ENCODE data around the gene MMP20.

MMP20 gene

DNA sequence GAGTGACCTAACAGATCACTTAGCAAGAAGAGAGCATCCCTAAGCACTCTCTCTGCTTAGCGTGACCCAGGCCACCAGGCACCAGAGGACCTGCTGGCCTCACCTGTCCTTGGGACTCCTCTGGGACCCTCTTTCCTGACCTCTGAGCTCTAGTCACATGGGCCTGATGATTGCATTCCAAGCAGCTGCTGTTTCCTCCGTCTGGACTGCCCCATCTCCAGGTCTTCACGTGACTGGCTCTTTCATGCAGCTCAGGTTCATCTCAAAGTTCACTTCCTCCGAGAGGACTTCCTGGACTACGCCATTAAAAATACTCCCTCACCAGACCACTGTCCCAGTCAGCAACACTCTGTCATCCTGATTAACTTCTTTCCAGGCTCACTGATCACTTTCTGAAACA is 2.9 kb downstream of the MMP20 start:
- DNase-seq: no peak

DNA sequence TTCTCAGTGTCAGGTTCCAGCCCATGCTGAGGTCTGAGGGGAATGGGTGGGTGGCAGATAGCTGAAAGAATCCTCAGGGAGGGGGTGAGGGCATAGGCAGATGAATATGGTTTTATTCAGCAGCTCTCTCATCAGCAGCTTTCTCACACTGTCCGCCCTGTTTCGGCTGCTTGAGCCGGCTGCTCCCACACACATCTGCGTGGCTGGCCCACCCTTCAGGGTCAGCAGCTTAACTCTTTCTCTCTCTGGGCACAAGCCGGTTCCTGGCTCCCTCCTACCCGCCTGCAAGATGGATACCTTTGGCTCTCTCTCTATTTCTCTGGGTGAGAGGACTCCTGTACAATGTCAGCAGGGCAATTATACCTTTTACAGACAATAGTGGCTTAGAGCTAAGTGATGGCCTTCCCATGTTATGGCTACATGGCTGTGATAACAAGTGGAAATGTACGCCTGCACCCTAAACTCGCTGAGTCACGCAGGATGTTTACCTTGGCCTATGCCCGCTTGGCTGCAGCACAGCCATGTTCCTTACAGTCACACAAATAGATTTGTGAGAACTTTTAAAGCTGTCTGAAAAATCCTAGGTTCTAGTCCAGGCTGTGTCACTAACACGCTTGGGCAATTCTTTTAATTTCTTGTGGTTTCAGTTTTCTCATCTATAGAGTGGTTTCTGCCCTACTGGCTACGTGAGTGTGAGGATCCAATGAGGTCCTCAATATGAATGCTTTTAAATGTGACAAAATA is 4.1 kb downstream of the MMP20 start:
- DNase-seq: no peak

DNA sequence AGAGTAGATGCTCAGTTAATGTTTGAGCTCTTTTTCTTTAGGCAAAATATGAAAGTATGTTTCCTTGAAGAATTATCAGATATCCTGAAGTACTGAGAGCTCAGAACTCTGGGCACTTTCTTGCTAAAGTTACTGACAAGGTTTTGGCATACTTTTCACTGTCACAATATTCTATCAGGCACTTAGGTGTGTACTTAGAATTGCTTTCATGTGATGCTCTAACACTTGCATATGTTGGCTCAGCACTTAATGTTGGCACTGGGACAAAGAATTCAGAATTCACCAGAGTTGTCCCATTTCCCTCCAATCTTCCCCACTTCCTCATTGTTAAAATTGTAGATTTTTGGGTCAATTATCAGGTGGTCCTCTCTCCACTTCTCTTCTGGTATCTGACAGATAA is 5.0 kb downstream of the MMP20 start:
- no peak for DNase-seq

DNA sequence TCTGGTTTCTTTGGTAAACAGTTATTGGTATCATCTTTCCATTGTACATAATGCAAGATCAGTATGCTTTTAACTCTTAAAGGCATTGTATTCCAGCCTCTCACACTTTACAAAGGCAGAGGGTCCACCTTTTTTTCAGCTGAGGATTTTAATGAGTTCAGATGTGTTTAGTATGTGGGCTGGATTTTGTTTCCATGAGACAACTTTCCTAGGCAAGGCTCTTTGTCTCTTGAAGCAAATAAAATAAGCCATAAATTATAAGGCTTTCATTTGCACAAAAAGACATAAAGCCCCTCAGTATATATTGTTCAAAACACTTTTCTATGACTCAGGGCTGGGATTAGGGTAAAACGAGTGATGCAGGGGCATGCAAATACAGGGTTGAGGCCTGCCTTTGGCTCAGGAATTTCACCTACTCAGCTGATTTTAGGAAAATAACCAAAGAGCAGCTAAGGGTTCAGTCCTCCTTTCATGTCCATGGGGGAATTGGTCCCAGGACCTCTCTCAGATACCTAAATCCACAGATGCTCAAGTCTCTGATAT is 7.6 kb downstream of the MMP20 start:
- DNase-seq: no peak

DNA sequence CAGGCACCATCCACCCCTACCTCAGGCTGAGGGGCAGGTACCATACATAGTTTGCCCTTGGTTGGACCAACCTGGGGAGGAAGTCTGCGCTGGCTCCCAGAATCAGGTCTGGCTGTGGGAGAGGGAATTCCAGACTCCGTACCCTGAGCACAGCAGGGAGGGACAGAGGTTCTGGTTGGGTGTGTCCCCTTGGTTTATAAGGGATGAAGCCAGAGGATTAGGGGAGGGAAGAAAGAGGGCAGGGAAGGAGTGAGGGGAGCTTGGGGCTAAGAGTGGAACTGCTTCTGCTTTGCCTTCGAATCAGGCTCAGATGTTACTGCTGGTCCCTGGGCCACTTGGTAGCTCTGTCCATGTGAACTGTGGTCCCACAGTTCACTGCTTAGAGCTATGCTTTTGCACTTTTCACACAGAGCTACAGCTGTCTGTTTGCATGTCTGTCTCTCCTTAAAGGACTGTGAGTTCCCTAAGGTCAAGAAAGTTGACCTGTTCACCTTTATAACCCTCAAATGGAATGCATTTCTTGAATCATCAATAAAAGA is 9.2 kb downstream of the MMP20 start:
- no peak for DNase-seq

DNA sequence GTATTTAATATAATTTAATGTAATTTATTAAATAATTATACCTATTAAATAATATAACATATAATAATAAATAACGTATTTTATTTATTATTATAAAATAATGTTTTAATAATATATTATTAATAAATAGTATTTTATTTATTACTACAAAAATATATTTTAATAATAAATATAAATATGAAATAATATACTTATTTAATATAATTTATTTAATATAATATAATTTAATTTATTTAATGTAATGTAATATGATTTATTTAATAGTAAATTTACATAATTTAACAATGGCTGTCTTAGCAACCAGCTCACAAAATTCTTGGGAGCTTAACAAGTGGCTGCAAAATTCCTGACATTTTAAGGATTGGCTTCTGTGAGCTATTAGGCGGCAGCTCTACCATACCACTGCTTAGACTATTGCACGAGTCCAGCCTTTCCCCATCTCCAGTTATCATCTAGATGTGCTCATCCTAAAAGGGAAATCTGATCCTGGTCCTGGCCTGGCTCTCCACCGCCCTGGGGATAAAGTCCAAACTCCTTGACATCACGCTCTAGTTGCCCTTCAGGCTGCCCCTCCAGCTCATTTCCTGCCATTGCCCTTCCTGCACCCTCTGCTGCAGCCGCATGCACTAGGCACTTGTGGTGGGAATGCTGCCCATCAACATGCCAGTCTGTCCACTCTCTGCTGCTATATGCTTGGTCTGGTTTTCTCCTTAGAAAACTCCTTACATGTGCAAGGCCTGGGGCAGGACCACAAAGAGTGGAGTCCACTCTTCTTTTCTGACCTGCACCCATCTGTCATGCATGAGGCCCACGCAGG is 9.8 kb downstream of the MMP20 start:
- DNase-seq: no peak

DNA sequence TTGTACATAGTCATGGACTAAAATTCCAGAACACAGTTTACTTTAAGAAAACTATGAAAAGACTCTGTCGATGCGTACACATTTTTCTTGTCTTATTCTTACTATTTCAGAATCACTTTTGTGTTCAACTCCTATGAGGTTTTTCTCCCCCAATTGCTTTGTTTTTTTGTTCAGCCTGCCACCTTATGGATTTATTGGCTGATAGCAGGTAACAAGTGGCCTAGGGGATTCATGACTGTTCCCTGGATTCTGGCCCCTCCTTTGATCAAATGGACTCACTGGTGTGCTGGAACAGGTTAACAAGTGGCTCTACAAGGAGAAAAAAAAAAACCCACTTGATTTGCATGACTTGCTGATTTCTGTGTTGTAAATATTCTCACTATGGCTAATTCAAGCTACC is 10.6 kb downstream of the MMP20 start:
- DNase-seq: no peak

DNA sequence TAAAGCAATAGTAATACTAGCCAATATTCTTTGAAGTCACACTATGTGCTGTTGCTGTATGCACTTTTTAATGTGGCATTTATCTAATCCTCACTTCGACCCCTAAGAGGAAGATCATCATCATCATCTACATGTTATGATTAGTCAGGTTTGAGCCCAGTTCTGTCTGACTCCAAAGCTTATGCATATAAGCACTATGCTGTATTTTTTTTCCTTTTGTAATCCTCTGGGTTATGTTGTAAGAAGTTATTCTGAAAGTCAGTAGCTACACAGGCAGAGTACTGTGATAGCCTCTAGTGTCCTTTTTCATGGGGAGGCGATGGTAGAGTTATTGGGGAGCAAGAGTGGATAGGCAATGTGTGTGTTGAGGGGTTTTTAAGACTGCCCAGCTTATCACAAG is 11.1 kb downstream of the MMP20 start:
- no peak for DNase-seq

DNA sequence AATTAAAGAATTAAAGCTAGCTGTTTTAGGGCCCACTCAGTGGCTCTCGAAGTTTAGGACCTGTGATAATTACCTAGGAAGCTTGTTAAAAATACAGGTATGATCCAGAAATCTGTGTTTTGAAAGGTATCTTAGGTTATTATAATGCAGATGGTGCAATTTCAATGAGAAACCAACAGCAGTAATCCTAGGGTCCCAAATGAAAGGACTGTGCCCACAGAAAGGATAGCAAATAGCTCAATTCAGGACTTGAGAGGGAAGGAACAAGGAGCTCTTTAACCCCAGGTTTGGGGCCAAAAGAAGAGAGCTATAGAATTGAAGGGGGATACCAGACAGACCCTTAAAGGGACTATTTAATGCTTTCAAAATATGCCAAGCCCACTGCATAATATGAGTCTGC is 11.7 kb downstream of the MMP20 start:
- no peak for DNase-seq

DNA sequence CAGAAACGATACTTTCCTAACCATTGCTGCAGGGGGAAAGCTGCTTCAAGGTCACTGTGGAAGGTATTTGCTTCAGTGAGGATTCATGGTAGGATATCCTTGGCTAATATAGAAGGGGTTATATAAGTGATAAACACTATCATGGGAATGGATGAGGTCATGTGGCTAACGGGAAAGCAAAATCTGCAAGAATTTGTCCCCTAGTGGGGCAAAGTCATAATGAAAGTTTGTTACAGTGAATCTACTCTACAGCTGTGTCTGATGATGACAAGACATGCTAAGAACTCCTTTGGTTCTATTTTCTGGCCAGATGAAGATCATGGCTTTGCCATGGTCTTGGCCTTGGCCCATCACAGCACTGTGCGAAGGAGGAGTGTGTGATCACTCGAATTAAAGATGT is 13.8 kb downstream of the MMP20 start:
- no peak for DNase-seq

DNA sequence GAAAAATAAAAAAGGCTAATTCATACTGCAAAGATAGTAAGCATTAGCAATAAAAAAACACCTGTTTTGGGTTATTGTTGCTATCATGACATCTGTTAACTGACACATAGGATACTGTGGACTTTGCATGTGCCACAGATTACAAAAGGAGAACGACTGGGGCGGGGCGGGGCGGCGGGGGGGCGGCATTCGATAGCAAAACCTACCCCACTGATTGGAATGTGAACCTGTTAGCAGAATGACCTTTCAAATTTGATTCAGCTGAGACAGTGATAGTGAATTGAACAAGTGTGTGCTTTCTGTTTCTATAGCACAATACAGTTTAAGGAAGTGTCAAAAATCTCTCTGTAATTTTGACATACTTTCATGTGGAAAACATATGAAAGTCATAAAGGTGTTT is 14.9 kb downstream of the MMP20 start:
- DNase-seq: no peak

DNA sequence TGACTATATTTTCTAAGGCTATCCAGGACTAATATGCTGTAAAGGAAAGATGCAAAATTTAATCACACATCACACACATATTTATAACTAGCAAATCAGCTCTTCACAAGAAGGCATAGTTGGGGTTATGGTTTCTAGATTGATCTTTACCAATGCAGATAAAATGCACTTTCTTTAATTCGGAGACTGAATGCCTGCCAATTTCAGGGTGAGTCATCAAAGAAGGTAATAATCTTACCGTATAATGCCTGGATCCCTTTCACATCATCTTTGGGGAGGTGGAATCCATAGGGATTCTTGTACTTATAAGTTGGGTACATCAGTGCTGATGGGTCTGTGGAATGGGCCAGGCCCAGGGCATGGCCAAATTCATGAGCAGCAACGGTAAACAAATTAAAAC is 16.4 kb downstream of the MMP20 start:
- no peak for DNase-seq

DNA sequence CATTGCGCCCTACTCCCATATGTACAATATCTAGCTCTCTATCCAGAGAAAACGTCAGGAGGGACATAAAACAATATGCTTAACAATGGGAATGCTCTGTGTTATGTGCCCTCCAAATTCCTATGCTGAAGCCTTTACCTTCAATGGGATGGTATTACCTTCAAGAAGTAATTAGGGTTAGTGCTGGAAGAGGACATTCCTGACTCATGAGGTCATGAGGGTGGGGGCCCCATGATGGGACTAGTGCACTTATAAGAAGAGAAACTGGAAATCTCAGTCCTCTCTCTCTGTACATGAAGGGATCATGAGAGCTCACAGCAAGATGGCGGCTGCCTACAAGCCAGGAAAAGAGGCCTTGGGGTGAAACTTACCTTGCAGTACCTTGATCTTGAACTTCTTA is 20.3 kb downstream of the MMP20 start:
- no peak for DNase-seq

DNA sequence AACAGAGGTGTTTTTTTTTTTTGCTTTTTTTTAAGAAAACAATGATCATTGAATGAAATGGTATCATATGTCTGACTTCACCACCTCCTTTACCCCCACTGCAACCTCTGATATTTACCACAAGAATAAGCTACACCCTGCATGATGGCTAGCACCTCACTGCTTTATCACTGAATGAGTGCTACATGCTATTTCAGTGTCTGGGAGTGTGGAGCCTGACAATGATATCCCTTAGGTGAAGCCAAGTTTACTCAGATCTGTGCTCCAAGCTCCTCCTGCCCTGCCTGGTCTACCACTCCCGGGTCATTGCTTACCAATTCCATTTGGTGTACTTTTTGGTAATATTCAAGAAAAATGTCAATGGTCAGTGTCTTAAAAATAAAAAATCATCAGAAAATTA is 21.1 kb downstream of the MMP20 start:
- no peak for DNase-seq

DNA sequence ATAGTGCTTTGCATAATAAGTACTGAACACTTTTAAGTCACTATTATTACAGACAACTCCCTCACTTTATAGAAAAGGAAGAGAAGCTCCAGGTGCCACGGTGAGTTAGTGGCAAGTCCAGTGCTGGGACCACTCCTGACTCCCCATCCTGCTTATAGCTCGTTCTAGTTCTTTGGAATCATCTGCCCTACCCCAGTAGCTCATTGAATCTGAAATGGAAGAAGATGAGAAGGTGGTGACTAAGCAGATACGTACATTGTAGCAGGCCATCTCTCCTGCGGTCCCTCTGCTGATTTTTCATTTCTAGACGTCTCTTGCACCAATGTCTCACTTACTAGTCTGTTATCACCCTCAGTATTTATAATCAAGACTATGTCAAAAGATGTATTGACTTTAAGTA is 21.6 kb downstream of the MMP20 start:
- DNase-seq: no peak

DNA sequence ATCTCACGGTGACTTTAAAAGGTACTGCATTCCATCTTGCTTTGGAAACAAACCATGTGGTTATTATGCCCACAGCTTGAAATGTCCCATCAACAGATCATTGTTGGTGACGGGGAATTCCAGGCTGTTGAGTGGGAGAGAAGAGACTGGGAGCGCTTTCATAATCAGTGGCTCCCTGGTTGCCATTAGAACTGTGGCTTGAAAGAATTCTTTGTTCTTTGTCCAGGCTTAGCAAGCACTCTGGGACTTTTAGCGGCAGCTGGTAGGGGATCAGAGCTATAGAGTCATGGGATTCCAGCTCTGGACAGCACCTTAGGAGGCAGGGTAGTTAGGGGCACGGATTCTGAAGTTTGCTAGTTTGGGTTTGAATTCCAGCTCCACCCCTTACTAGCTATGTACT is 22.0 kb downstream of the MMP20 start:
- DNase-seq: no peak

DNA sequence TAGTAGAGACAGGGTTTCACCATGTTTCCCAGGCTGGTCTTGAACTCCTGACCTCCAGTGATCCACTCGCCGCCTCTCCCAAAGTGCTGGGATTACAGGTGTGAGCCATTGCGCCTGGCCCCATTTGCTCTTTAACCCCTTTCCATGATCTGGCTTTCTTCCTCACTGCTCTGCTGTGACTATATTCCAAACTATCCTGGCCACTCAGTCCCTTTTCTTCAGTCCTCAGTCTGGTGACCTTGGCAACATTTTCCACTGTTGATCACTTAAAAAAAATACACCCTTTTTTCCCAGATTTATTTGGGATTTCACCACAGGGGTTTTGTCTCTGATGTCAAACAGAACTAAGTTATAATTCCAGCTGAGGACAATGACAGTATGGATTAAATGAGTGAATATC is 24.5 kb downstream of the MMP20 start:
- DNase-seq: no peak

DNA sequence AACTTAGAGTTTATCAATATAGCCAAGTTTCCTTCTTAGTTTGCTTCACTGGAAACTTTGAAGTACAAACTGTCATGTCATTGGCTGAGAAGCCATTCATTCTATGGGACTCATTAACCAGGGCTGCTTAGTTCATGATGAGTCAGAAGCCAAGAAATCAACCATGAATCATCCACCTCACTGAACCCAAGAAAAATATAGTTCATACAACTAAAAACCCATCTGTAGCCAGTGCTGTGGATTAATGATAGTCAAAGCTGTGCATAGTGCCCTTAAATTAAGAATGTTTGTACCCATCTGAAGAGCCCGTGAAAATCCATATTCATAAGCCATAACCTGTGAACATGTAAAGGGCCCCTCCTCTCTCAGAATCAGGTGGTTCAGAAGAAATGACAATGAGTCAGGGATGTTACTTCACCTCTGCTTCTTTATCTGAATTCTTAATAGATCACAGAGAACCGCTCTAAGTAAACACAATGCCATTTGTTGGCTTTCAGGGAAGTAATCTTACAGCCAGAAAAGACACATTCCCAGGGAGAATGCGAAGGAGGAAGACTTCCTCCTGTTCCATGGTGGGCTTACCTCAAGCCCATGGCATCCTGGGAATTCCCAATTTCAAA is 25.4 kb downstream of the MMP20 start:
- DNase-seq: no peak

DNA sequence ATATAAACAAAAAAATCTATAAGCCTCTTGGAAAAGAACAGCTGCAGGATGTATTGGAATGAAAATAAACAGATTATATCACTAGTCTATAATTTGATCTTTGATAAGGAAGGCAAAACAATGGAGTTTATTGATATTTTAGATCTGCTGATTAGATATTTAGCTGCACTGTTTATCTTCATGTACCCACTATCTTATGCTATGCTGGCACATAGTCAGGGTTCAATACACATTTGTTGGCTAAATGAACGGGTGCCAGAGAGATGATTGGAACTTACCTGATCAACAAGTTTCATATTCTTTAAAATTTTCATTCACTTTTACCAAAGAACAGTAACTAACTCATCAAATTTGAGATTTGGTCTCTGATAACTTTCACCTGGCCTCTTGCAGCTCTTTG is 26.9 kb downstream of the MMP20 start:
- no peak for DNase-seq

DNA sequence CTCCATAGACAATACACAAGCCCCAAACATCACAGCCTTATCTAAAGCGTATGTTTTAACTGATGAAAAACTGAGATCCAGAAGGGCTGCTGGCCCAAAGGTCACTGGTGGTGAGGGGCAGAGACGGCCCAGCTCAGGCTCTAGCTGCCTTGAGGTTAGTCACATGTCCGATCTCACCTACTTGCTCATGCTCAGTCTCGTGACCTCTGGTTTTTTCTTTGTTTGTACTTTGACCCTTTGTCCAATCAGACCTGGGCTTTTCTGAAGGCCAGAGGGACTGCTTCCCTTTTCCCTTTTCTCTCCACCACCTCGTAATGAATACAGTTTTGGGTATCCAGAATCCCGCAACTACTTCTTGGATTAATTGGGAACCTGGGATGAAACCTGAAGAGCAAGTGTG is 28.6 kb downstream of the MMP20 start:
- no peak for DNase-seq

DNA sequence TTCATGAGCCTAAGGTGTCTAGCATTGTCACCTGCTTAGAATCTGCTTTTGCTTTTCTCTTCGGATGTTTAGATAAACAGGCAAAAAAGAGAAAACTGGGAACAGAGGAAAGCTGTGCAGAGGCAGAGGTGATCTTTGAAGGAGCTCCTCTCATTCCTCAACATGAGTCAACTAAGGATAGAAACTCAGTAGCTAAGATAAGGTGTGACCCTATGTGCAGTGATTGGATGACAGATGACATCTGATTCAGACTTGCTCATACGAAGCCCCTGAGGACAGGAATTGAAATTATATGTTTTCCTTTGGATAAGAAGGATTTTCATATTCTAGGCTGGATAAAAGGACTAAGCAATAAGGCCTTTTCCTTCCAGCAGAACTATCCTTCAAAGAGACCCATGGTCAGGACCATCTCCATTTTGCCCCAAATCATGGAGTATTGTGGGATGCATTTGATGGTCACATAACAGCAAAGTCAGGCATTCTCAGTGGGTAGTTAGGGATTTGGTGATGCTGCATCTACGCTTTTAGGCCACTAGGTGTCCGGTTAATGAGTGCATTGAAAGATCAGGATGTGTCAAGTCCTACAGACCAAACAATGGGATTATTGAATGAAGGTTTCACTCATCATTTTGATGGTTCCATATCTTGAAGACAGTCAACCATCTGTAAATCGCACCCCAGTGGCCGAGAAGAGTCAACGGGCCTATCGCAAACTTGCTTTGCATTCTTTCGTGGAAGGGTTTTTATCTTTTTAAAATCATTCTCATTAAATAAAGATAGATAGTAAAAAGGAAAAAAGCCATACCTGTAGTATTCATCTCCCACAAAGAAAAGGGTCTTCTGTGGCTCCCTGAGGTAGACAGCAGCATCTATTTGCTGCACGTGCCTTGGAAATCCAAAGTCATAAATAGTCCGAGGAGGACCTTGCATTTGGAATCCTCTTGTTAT is 32.2 kb downstream of the MMP20 start:
- DNase-seq: no peak

DNA sequence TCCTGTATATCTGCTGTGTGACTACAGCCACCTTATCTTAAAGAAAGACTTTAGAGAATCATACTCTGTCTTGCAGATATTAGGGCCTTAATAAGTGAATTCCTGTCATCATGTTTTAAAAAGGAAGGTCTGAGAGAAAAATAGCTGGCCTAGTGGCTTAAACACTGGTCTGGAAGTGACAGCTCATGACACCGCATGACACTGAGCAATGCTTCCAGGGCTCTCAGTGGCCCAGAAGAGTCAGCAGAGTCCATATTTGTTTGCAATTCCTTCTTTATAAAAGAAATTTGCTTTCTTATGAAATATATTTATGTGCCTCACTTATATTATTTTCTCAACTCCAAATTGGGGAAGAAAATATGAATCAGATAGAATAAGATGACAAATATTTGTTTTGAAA is 33.0 kb downstream of the MMP20 start:
- DNase-seq: no peak

Measured in T-helper 9 cell (primary cell).